ENCODE measurements around the gene MOB3C.

The MOB3C gene

GRCh38 chr1:46575778-46576177 lies 40.8 kb downstream of the MOB3C start:
- no peak for DNase-seq (ENCODE audit: low read depth in 2 of 2)

GRCh38 chr1:46575300-46575699 lies 41.3 kb downstream of the MOB3C start:
- DNase-seq (ENCODE audit: low read depth in 2 of 2) = no peak

GRCh38 chr1:46571691-46572225 lies 44.9 kb downstream of the MOB3C start:
- DNase-seq (ENCODE audit: low read depth in 2 of 2) = no peak

DNA sequence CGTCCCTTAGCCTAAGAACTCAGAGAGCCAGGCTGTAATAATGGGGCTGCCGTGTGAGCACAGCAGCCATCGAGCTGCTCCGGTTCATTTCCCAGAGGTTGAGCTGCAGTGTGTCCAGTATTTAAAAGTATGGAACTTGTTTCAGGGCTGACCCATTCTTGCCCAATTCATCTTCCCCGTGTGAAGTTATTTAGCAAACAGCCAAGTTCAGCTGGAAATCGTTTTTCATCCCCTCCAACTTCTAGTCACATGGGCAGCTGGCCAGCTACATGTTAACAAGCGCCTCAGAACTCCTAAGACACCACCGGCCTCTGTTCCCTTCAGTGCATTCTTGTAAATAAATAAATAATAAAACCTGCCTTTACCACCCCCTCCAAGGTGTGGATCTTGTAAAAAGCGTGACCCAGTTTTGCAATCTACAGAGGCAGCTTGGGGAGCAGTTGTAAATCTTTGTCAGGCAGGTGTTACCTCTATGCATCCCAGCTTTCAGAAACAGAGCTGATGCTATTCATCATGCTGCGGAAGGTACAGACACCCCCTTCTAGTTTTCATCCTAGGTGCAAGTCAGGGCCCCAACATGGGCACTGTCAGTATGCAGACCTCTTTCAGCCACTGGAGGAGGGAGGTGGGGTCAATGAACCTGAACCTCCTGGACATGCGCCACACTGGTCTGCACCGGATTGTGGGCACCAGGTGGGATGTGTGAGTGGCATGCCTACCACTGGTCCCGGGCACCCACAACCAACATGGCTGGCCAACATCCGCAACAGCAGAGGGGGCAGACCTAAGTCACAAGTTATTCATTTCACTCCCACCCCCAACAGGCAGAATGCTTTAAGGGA lies 46.5 kb downstream of the MOB3C start:
- no peak for DNase-seq (ENCODE audit: low read depth in 2 of 2)

- DNase-seq (ENCODE audit: low read depth in 2 of 2) = no peak
These were observed 47.5 kb downstream of the MOB3C start for GRCh38 chr1:46569116-46569515.

- no peak for DNase-seq (ENCODE audit: low read depth in 2 of 2)
These were observed 48.1 kb downstream of the MOB3C start for GRCh38 chr1:46568461-46568891.

GRCh38 chr1:46563341-46563740 lies 53.3 kb downstream of the MOB3C start:
- DNase-seq (ENCODE audit: low read depth in 2 of 2) = no peak

DNA sequence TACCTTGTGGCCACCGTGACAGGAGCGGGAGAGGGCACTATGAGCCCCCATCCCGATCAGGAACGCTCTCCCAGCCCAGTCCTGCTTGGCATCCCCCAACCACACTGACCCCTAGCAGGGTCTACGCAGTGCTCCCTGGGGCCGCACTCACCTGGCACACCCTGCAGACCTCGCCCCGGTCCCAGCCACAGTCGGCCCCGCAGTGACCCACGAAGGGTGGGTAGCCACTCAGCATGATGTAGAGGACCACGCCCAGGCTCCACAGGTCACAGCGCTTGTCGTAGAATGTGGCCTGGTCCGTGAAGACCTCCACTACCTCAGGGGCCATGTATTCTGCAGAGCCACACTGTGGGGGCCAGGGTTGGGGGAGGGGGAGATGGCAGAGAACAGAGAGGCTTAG lies 54.1 kb downstream of the MOB3C start:
- DNase-seq (ENCODE audit: low read depth in 2 of 2) = no peak

DNA sequence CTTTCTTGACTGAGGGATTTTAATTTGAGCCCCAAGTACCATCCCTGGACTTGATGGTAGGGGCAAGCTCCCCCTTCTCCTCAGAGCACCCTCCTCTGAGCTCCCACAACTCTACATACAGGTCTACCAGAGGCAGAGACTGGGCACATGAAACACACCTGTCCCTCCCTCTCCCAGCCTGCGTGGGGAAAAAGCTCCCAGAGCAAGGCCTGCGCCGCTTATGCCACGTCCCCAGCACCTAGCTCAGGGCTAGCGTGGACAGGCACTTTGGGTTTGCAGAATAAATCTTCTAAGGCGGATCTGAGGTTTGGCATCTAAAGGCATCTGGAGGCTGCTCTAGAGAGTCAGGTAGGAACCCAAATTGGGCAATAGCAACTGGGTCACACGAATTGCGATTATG lies 57.6 kb downstream of the MOB3C start:
- no peak for DNase-seq (ENCODE audit: low read depth in 2 of 2)

- no peak for DNase-seq (ENCODE audit: low read depth in 2 of 2)
These were observed 58.3 kb downstream of the MOB3C start for GRCh38 chr1:46558141-46558963.
